Vagina (tissue), 2 donors: ENCODE measurements around the gene TNNI2.

Source experiments
- POLR2A ChIP-seq, 2 donors: fragments of 450-650 bp; IDR thresholded peaks; one replicate each; pipeline ENCODE4 v1.6.1; 2017; ENCODE audit warnings: antibody characterized with exemption in 2 of 2, mild to moderate bottlenecking in 2 of 2, moderate library complexity in 2 of 2
- TF ChIP-seq, protein P1 (sequence below), 3 experiments: fragments of 450-650 bp in 2 of 3; fragments of 200-600 bp in 1 of 3; sonication (generic) in 1 of 3; IDR thresholded peaks; one replicate each; pipeline ENCODE4 v1.5.1; 2017 to 2019; ENCODE audit warnings: antibody characterized with exemption in 3 of 3, mild to moderate bottlenecking in 2 of 3, moderate library complexity in 2 of 3

DNA sequence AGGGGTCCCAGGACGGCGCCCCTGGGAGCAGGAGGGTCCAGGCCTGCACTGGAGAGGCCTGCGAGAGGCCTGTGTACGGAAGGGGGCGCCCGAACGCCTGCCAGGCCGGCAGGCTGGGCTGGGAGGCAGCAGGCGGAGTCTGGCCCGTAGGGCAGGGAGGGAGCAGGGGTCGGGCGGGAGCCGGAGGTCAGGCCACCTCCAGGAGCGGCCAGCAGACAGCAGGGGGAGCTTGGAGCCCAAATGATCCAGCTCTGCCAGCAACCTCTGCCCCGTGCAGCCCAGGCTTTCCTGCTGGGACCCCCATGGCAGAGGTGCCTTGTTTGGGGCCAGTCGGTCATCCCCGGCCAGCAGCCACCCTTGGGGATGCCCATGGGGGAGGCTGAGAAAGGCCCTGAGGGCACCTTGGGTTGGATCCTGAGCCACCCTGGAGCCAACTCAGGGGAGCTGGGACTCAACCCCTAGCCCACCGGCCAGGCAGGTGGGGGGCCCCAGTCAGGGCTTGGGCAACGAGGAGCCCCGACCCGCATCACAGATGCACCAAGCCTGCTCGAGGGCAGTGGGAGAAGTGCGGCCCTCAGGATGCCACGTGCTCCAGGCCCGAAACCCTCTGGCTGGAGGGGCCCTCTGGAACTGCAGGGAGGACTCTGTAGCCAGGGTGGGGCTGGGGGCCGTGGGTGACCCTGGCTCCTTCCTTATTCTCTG is 13.6 kb upstream of the TNNI2 start:
- TF ChIP-seq, protein P1, sequence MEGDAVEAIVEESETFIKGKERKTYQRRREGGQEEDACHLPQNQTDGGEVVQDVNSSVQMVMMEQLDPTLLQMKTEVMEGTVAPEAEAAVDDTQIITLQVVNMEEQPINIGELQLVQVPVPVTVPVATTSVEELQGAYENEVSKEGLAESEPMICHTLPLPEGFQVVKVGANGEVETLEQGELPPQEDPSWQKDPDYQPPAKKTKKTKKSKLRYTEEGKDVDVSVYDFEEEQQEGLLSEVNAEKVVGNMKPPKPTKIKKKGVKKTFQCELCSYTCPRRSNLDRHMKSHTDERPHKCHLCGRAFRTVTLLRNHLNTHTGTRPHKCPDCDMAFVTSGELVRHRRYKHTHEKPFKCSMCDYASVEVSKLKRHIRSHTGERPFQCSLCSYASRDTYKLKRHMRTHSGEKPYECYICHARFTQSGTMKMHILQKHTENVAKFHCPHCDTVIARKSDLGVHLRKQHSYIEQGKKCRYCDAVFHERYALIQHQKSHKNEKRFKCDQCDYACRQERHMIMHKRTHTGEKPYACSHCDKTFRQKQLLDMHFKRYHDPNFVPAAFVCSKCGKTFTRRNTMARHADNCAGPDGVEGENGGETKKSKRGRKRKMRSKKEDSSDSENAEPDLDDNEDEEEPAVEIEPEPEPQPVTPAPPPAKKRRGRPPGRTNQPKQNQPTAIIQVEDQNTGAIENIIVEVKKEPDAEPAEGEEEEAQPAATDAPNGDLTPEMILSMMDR (IDR thresholded peaks at IDR 0.05) = no peak
- TF ChIP-seq POLR2A (IDR thresholded peaks at IDR 0.05) = no peak
